Upper lobe of right lung (tissue), 1 donor: Measurements from ENCODE around the gene TLR9. TPM values are rescaled to one million over a fixed set of nuclear protein-coding genes. Genes with fewer than 3 reads are reported as not detected.
A peak's percentile ranks its signal among the peaks of the same experiment; 100 is the strongest.

Source experiments
- ATAC-seq: fragments of 200-7000 bp; cut with Tn5 transposase; one replicate; pipeline ENCODE4 v1.9.1; 2020; ENCODE audit warnings: mild to moderate bottlenecking, moderate library complexity
- DNase-seq: peaks from one replicate; pipeline ENCODE4 v3.0.0-alpha.2; 2020
- H3K27ac ChIP-seq: fragments of 200-600 bp; one replicate; pipeline ENCODE4 v1.8.0; 2022
- H3K27me3 ChIP-seq: fragments of 200-600 bp; one replicate; pipeline ENCODE4 v1.8.0; 2022; ENCODE audit warnings: mild to moderate bottlenecking
- H3K36me3 ChIP-seq: fragments of 200-600 bp; one replicate; pipeline ENCODE4 v1.8.0; 2022
- H3K4me1 ChIP-seq: fragments of 200-600 bp; one replicate; pipeline ENCODE4 v1.8.0; 2022
- H3K4me3 ChIP-seq: fragments of 200-600 bp; one replicate; pipeline ENCODE4 v1.8.0; 2022; ENCODE audit warnings: mild to moderate bottlenecking
- H3K9me3 ChIP-seq: fragments of 200-600 bp; one replicate; pipeline ENCODE4 v1.8.0; 2022
- CTCF ChIP-seq: fragments of 200-600 bp; IDR thresholded peaks from one replicate; pipeline ENCODE4 v1.8.0; 2022; ENCODE audit warnings: antibody characterized with exemption
- intact Hi-C: fragments of 100-400 bp; cut with DNase I; formaldehyde crosslinking; loops from one replicate; pipeline ENCODE4 v1.11.0; 2022
- total RNA-seq: library from RNA; stranded (reverse); fragmentation: NEBNext Ultra II Directional; extraction: Animal tissue kit (Norgen Biotek cat#: 25700); gene quantifications from one replicate; pipeline ENCODE4 v1.2.1, GENCODE V29; 2021
- donor health status: DM: no; HTN: yes; CAD: no; lungs with severe emphysema.

TLR9 gene
- total RNA-seq, 1 donor from 2014 or later: 0.87 TPM

DNA sequence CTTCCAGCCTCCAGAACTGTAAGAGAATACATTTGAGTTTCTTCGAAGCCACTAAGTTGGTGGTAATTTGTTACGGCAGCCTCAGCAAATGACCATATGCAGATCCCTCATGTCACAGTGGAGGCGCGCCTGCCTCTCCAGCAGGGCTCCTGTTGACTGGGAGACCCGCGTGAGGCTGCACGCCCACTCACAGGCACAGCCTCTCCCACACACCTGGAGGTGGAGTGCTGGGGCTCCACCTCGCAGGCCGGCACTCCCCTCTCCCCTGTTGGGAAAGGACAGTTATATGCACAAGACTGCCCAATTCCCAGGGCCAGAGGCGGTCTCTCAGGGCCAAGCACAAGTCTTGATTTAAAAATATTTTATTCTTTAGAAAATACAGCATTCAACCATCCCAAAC, 2.8 kb upstream of the TLR9 start:
- ATAC-seq (no peak), DNase-seq (peak; percentile 59)
- Histone ChIP-seq H3K9me3 (no peaks in the 10 kb centered on the region), H3K4me3 (no peak overlapping the region), H3K36me3 (peaks cover 49% of the 10 kb centered on the region), H3K27me3 (no peaks in the 10 kb centered on the region), H3K27ac (no peak overlapping the region), H3K4me1 (no peaks in the 10 kb centered on the region)
- TF ChIP-seq CTCF: no peak
- intact Hi-C loops: no loop called here

GRCh38 chr3:52227766-52228165, 2.3 kb upstream of the TLR9 start:
- no peaks in the 10 kb centered on the region for H3K9me3 ChIP-seq
- no peak overlapping the region for H3K27ac ChIP-seq
- no peaks in the 10 kb centered on the region for H3K4me1 ChIP-seq
- ATAC-seq (no peak), DNase-seq (no peak)
- TF ChIP-seq CTCF: no peak
- intact Hi-C loops: no loop called here
- H3K4me3 ChIP-seq: no peak overlapping the region
- H3K27me3 ChIP-seq: no peaks in the 10 kb centered on the region
- H3K36me3 ChIP-seq: peaks cover 48% of the 10 kb centered on the region

GRCh38 chr3:52227117-52227516, 1.7 kb upstream of the TLR9 start:
- Histone ChIP-seq H3K4me1 (no peaks in the 10 kb centered on the region), H3K9me3 (no peaks in the 10 kb centered on the region), H3K36me3 (peaks cover 43% of the 10 kb centered on the region), H3K27ac (no peak overlapping the region), H3K4me3 (no peak overlapping the region), H3K27me3 (no peaks in the 10 kb centered on the region)
- DNase-seq (peak; percentile 34), ATAC-seq (no peak)
- TF ChIP-seq CTCF: no peak
- intact Hi-C loops: no loop called here

DNA sequence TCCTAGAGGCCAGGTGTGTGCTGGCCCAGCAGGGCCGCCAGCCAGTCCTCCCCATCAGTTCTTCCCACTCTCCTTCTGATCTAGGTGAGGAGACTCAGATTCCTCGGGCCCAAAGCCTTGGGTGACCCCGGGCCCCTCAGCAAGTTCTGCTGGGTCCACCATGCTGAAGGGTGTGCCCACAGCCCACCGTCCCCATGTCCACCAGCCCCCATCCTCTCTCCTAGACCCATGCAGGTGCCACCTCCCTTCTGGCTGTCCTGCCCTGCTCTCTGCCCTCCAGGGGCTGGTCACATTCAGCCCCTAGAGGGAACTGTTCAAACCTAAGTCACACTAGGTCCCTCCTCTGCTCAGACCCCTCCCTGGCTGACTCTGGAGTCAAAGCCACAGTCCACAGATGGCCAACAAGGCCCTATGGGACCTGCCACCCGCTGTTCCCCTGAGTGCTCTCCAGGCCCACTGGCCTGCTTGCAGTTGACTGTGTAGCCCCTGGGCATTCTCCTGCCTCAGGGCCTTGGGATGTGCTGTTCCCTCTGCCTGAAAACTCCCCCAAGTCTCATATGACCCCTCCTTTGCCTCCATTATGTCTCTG, 878 bp upstream of the TLR9 start:
- no peak overlapping the region for H3K27ac ChIP-seq
- intact Hi-C loops: no loop called here
- H3K36me3 ChIP-seq: peaks cover 35% of the 10 kb centered on the region
- H3K27me3 ChIP-seq: no peaks in the 10 kb centered on the region
- no peak overlapping the region for H3K4me3 ChIP-seq
- ATAC-seq: no peak
- H3K9me3 ChIP-seq: no peaks in the 10 kb centered on the region
- peak; percentile 57 for DNase-seq
- no peak for TF ChIP-seq CTCF
- H3K4me1 ChIP-seq: no peaks in the 10 kb centered on the region

DNA sequence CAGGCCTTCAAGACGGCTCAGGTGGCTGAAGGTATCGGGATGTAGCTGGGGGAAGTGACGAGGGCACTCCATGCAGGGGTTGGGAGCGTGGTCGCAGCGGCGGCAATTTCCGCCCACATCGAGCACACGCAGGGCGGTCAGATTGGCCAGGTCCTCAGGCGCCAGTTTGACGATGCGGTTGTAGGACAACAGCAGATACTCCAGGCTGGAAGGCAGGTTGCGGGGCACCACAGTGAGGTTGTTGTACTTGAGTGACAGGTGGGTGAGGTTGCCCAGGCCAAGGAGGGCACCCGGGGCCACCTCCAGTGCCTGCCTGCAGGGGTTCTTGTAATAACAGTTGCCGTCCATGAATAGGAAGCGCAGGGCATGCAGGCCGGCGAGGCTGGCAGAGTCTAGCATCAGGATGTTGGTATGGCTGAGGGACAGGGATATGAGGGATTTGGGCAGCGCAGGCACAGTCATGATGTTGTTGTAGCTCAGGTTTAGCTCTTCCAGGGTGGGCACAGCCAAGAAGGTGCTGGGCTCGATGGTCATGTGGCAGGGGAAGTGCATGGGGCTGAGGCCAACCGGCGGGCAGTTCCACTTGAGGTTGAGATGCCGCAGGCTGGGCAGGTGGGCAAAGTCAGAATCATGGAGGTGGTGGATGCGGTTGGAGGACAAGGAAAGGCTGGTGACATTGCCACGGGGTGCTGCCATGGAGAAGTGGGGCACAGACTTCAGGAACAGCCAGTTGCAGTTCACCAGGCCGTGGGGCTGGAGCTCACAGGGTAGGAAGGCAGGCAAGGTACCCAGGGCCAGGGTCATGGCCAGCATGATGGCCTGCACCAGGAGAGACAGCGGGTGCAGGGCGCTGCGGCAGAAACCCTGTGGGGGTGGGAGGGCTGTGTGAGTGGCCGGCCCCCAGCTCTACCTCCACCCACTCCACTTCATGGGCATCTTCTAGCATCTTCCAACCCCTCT, 1.7 kb downstream of the TLR9 start:
- no peak for TF ChIP-seq CTCF
- no peaks in the 10 kb centered on the region for H3K27me3 ChIP-seq
- H3K9me3 ChIP-seq: no peaks in the 10 kb centered on the region
- H3K36me3 ChIP-seq: peaks cover 9% of the 10 kb centered on the region
- ATAC-seq: no peak
- H3K27ac ChIP-seq: no peak overlapping the region
- intact Hi-C loops: loop anchor here (5.0 kb wide), 1 partner anchor 114 kb away; no protein-coding TSS in a partner anchor
- peak; percentile 61 for DNase-seq
- H3K4me1 ChIP-seq: peaks cover 19% of the 10 kb centered on the region
- H3K4me3 ChIP-seq: no peak overlapping the region
